Activated T-cell treated with anti-CD3 and anti-CD28 coated beads, Interleukin-2, amount 50 U/mL, for 24 hours (primary cell): ENCODE data around the gene TRPM3.

Source experiments
- DNase-seq: peaks from one replicate; pipeline ENCODE4 v3.0.0-alpha.2; 2020
- H3K27ac Mint-ChIP-seq: 2 replicates; pipeline ENCODE4 v1.8.0; 2020; ENCODE audit warnings: mild to moderate bottlenecking, mixed read lengths
- H3K27me3 Mint-ChIP-seq: 2 replicates; pipeline ENCODE4 v1.8.0; 2020; ENCODE audit warnings: mixed read lengths
- H3K36me3 Mint-ChIP-seq: 2 replicates; pipeline ENCODE4 v1.8.0; 2020; ENCODE audit warnings: low read depth, mixed read lengths
- H3K4me1 Mint-ChIP-seq: 2 replicates; pipeline ENCODE4 v1.8.0; 2020; ENCODE audit warnings: low read depth, mixed read lengths
- H3K4me3 Mint-ChIP-seq: 2 replicates; pipeline ENCODE4 v1.8.0; 2020; ENCODE audit warnings: mild to moderate bottlenecking, moderate library complexity, mixed read lengths
- H3K9me3 Mint-ChIP-seq: 2 replicates; pipeline ENCODE4 v1.8.0; 2020; ENCODE audit warnings: mixed read lengths

TRPM3 gene

DNA sequence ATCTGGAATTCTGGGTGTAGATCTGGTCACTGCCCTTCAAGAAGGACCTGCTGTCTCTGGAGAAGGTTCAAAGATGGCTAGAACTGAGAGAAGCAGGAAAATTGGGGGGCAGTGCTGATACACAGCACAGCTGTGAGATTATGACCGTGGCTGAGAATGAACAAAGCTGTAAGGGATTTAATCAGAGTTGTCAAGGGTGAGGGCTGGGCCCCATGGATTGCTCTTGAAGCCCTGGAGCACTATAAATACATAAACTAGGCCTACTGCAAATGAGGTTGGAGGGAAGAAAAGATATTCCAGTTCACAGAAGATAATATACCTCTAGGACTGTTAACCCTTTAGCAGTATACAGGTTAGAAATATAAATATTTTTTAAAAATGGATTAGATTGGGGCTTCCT lies 620.6 kb downstream of the TRPM3 start:
- H3K36me3 Mint-ChIP-seq, result no peaks in the 10 kb centered on the region
- no peak for DNase-seq
- no peak overlapping the region for H3K4me3 Mint-ChIP-seq
- peaks cover 7% of the 10 kb centered on the region for H3K4me1 Mint-ChIP-seq
- no peak overlapping the region for H3K27ac Mint-ChIP-seq
- H3K27me3 Mint-ChIP-seq, result no peaks in the 10 kb centered on the region
- H3K9me3 Mint-ChIP-seq, result no peaks in the 10 kb centered on the region

DNA sequence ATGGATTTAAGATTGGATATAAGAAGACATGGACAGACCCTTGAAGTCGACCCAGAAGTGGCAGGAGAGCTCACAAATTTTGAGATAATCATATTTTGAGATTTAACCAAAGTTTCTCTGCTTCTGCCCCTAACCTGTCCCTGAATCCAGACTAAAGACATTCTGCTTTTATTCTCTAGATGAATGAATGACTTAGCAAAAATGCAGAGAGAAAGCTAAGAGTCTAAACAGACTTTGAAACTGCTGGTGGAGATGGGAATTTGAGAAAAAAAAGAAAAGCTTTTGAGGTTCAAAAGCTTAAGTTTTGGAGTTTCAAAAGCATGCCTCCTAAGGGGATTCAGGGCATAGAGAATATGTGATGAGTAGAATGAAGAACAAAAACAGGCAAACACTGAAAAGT lies 621.8 kb downstream of the TRPM3 start:
- H3K27me3 Mint-ChIP-seq, result no peaks in the 10 kb centered on the region
- DNase-seq, result no peak
- no peak overlapping the region for H3K4me3 Mint-ChIP-seq
- no peaks in the 10 kb centered on the region for H3K36me3 Mint-ChIP-seq
- H3K27ac Mint-ChIP-seq, result no peak overlapping the region
- H3K4me1 Mint-ChIP-seq, result peaks cover 9% of the 10 kb centered on the region
- H3K9me3 Mint-ChIP-seq, result no peaks in the 10 kb centered on the region

DNA sequence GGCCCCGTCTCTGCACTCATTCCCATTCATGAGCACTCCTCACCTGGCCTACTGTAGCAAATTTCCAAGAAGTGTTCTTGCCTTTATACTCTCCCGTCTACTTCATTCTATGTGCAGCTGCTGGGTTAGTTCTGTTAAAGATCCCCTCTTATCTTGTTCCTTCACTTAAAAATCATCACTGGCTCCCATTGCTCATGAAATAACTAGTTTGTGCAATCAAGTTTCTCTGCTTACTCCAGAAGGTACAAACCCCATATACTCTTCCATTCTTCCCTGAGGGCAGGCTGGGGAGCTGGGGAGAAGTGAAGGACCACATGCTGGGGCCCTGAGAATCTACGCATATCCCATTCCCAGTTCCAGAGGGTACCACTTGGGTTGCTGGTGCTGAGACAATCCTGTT lies 622.6 kb downstream of the TRPM3 start:
- H3K4me3 Mint-ChIP-seq, result no peak overlapping the region
- DNase-seq, result no peak
- peaks cover 16% of the 10 kb centered on the region for H3K4me1 Mint-ChIP-seq
- H3K9me3 Mint-ChIP-seq, result no peaks in the 10 kb centered on the region
- no peak overlapping the region for H3K27ac Mint-ChIP-seq
- peaks cover 4% of the 10 kb centered on the region for H3K27me3 Mint-ChIP-seq
- no peaks in the 10 kb centered on the region for H3K36me3 Mint-ChIP-seq

DNA sequence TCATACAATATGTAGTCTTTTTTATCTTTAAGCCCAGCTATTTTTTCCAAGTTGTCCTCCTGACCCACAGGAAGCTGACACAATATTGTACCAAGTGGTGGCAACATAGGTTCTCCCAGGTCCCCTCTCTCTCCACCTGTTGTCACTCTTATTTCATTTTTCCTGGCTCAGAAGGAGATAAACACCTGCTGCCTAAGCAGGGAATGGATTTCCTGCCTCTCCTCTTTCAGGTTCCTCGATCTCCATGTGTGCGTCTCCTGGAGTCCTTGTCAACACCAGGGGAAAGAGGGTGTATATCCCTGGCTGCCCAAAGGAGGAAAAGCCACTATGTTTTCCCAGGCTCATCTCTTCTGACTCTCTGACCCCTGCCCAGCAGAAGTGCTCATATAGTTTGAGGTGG lies 625.2 kb downstream of the TRPM3 start:
- no peak for DNase-seq
- Mint-ChIP-seq H3K27me3 (peaks cover 4% of the 10 kb centered on the region), H3K4me3 (no peak overlapping the region), H3K4me1 (peaks cover 32% of the 10 kb centered on the region), H3K27ac (no peak overlapping the region), H3K9me3 (no peaks in the 10 kb centered on the region), H3K36me3 (no peaks in the 10 kb centered on the region)

DNA sequence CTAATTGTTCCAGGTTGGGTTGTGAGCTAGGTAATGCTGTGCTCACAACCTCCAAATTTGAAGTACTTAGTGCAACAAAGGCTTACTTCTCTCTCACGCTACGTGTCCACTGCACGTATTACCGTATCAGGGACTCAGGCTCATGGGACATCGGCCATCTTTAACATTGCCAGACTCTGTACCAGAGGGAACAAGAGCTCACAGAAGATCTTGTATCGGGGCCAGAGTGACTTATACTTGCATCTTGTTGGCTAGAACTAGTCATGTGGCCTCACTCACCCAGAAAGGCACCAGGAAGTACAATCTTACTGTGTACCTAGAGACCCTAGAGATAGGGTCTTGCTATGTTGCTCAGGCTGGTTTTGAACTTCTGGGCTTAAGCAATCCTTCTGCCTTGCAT lies 625.9 kb downstream of the TRPM3 start:
- H3K4me1 Mint-ChIP-seq, result peaks cover 32% of the 10 kb centered on the region
- H3K27ac Mint-ChIP-seq, result no peak overlapping the region
- no peaks in the 10 kb centered on the region for H3K9me3 Mint-ChIP-seq
- H3K27me3 Mint-ChIP-seq, result peaks cover 4% of the 10 kb centered on the region
- H3K36me3 Mint-ChIP-seq, result no peaks in the 10 kb centered on the region
- no peak overlapping the region for H3K4me3 Mint-ChIP-seq
- DNase-seq, result no peak

DNA sequence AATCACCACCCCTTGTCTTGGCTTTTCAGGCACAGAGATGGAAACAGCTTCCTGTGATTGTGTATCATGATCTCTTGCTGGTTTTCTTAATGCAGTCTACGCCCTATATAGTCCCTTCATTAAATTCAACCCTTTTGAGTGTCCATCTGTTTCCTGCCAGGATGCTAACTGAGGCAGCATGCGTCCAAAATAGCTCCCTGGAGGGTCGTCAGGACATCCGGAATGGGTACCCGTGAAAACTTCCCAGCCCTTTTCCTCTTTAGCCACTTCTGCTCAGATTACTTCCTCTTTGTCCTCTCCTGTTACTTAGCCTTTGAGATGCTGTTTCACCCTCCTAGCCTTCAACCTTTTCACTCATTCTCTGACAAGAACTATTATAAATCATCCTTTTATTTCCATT lies 627.2 kb downstream of the TRPM3 start:
- no peak for DNase-seq
- H3K27ac Mint-ChIP-seq, result no peak overlapping the region
- H3K36me3 Mint-ChIP-seq, result no peaks in the 10 kb centered on the region
- peaks cover 32% of the 10 kb centered on the region for H3K4me1 Mint-ChIP-seq
- H3K27me3 Mint-ChIP-seq, result peaks cover 4% of the 10 kb centered on the region
- H3K9me3 Mint-ChIP-seq, result no peaks in the 10 kb centered on the region
- no peak overlapping the region for H3K4me3 Mint-ChIP-seq

DNA sequence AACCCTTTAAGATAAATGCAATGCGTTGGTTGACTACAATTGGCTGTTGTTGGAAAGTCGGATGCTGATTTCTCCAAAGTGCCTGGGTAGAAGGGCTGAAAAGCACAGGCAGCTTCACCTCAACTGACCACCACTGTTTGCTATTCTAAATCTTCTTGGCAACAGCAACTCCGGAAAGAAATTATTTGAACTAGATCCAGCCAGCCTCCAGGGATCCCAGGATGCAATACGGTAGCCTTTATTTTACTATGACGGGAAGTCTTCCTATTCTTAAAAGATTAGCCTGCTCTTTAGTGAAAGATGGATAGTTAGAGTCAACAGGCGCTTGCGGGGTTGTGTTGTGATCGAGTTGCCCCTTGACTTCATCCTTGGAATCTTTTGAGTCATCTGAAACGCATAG lies 628.4 kb downstream of the TRPM3 start:
- H3K27ac Mint-ChIP-seq, result no peak overlapping the region
- no peak for DNase-seq
- H3K27me3 Mint-ChIP-seq, result peaks cover 4% of the 10 kb centered on the region
- no peaks in the 10 kb centered on the region for H3K9me3 Mint-ChIP-seq
- no peak overlapping the region for H3K4me3 Mint-ChIP-seq
- peaks cover 32% of the 10 kb centered on the region for H3K4me1 Mint-ChIP-seq
- no peaks in the 10 kb centered on the region for H3K36me3 Mint-ChIP-seq

DNA sequence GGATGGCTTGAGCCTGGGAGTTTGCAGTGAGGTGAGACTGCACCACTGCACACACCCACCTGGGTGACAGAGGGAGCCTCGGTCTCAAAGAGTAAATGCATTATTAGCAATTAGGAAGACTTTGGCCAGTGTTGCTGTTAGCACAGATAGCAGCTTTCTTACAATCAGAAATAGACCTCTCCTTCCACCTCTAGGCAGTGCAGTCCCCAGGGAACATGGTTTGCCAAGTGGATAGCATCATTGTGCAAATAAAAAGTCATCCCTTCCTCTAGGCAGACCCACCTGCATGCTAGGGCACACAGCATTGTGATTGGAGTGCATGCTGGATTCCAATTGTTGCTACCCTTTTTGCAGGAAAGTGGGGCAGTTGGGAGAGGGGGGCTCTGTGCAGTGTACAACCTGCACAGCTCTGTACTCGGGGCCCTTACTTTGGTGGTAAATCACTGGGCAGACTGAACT lies 629.1 kb downstream of the TRPM3 start:
- peaks cover 32% of the 10 kb centered on the region for H3K4me1 Mint-ChIP-seq
- H3K36me3 Mint-ChIP-seq, result no peaks in the 10 kb centered on the region
- peaks cover 4% of the 10 kb centered on the region for H3K27me3 Mint-ChIP-seq
- DNase-seq, result no peak
- H3K9me3 Mint-ChIP-seq, result no peaks in the 10 kb centered on the region
- no peak overlapping the region for H3K4me3 Mint-ChIP-seq
- H3K27ac Mint-ChIP-seq, result no peak overlapping the region

DNA sequence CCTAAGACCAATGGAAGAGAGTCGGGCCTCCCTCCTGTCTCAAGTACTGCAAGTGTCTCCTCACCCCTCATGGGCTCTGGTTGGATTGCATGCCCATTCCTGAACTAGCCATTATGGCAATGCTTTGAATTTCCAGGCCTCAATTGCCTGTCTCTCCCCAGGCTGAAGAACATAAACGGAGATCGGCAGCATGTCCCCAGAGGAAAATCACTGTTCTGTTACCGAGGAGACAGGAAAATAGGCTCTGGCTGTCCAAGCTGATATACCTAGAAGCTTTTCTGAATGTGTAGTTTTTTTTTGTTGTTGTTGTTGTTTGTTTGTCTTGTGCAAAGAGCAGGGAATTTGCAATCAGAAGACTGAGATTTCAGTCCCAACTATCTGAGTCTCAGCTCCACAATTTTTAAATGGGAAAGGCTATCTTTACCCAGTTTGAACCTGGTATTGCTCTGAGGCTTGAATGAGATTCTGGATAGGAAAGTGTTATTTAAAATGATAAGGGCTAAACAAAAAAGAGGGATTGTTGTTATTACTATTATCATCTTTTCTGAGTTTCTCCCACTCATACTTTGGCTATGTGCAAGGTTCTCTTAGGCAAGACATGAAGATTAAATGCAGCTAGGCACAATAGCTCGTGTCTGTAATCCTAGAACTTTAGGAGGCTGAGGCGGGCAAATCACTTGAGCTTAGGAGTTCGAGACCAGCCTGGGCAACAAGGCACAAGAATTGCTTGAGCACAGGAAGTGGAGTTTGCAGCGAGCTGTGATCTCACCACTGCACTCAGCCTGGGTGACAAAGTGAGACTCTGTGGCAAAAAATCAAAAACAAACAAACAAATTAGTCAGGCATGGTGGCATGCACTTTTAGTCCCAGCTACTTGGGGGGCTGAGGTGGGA lies 629.7 kb downstream of the TRPM3 start:
- Mint-ChIP-seq H3K4me1 (peaks cover 32% of the 10 kb centered on the region), H3K27ac (no peak overlapping the region), H3K27me3 (peaks cover 4% of the 10 kb centered on the region), H3K9me3 (no peaks in the 10 kb centered on the region), H3K36me3 (no peaks in the 10 kb centered on the region), H3K4me3 (no peak overlapping the region)
- no peak for DNase-seq

DNA sequence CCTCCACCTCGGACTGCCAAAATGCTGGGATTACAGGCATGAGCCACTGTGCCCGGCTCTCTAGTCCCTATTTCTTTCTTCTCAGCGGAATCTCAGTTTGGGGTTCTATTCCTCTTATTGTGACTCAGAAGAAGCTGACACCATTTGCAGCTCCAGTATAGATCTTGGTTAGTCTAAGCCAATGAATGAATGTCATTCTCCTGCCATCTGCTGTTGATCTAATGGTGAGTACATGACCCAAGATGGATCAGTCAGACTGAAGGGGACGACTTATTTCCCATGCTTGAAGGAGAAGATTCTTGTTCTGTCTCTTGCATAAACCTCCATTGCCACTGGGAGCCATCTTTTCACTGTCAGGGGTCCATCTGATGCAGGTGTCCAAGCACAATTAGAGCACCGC lies 630.9 kb downstream of the TRPM3 start:
- Mint-ChIP-seq H3K9me3 (no peaks in the 10 kb centered on the region), H3K27ac (no peak overlapping the region), H3K27me3 (peaks cover 4% of the 10 kb centered on the region), H3K36me3 (no peaks in the 10 kb centered on the region), H3K4me3 (no peak overlapping the region), H3K4me1 (peaks cover 30% of the 10 kb centered on the region)
- DNase-seq, result no peak

DNA sequence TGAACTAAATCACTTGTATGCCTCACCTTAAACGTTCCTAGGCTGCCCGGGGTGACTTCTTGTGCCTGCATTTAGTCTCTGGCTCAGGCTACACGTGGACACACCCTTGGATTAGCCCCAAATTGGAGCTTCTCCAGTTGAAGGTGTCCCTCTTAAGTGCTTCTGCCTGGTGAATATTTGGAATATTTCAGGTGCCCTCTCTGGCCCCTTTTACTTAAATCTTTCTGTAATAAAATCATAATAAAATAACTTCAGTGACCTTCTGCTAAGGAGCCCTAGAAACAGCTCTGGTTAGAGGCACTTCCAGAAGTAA lies 632.7 kb downstream of the TRPM3 start:
- H3K27me3 Mint-ChIP-seq, result no peaks in the 10 kb centered on the region
- H3K4me1 Mint-ChIP-seq, result peaks cover 24% of the 10 kb centered on the region
- H3K27ac Mint-ChIP-seq, result no peak overlapping the region
- no peak for DNase-seq
- no peak overlapping the region for H3K4me3 Mint-ChIP-seq
- H3K9me3 Mint-ChIP-seq, result no peaks in the 10 kb centered on the region
- no peaks in the 10 kb centered on the region for H3K36me3 Mint-ChIP-seq

DNA sequence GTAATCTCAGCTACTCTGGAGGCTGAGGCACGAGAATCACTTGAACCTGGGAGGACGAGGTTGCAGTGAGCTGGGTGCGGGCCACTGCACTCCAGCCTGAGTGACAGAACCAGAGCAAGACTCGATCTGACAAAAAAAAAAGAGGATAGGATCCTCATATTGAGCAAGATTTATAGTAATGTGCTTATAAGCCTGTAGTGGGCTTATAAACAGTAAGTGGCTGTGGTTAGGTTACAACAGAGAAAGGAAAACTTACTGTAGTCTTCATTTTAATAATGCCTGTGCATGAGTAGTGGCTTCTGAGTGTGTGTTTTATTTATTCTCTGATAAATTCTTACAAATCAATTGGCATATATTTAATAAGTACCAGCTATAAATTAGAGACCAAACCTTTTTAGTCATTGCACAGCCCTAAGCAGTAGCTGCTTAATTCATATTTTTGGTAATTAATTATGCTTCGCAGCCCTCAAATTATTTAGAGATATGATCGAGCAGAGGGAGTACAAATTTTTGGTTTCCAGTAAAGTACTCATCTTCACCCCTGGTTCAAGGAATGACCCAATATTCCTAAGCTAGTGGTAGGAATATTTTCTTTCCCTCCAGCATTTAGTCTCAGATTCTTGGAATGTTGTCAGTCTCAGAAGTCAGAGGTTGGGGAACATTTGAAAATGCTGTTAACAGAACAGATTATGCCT lies 633.2 kb downstream of the TRPM3 start:
- H3K4me3 Mint-ChIP-seq, result no peak overlapping the region
- peaks cover 24% of the 10 kb centered on the region for H3K4me1 Mint-ChIP-seq
- no peak overlapping the region for H3K27ac Mint-ChIP-seq
- H3K9me3 Mint-ChIP-seq, result no peaks in the 10 kb centered on the region
- no peaks in the 10 kb centered on the region for H3K36me3 Mint-ChIP-seq
- DNase-seq, result no peak
- no peaks in the 10 kb centered on the region for H3K27me3 Mint-ChIP-seq

DNA sequence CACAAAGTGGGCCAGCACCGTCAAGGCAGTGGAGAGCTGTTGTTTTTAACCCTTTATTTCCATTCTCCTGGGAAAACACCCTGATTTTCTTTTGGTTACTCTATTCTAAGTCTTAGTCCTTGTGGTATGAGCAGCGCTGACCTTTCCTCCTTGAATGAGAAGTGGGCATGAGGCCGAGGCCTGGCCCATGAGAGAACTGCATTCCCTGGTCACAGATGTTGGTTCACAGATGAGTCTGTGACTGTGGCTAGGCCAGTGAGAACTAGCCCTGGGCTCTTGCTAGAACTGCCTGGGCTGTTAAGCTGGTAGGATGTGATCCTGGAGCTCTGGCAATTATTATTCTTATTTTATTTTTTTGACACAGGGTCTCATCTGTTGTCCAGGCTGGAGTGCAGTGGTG lies 635.3 kb downstream of the TRPM3 start:
- peaks cover 12% of the 10 kb centered on the region for H3K4me1 Mint-ChIP-seq
- no peaks in the 10 kb centered on the region for H3K27me3 Mint-ChIP-seq
- no peak overlapping the region for H3K4me3 Mint-ChIP-seq
- H3K27ac Mint-ChIP-seq, result no peak overlapping the region
- no peaks in the 10 kb centered on the region for H3K9me3 Mint-ChIP-seq
- no peaks in the 10 kb centered on the region for H3K36me3 Mint-ChIP-seq
- DNase-seq, result no peak

DNA sequence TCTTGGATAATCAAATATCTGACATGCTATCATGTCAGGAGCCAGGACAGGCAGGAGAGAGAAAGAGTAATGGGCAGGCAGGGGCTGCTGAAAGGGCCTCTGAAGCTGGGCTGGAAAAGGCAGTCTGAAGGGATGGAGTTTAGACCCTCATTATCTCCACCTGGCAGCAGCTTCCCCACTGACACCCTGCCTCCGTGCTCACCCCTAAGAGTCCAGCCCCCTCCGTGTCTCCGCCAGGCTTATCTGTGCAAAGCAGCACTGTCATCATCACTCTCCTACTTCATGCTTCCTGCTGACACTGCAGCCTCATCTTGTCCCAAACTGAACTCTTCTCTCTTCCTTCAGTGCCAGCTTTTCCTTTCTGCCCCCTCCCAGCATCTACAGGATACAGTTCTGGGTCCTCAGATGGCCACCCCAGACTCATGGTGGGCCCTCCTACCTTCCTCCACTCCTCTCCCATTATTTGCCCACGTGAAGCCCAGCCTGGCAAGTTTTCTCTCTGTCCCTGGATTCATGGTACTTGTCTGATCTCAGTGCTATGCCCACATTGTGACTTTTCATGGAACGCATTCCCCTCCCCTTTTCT lies 636.1 kb downstream of the TRPM3 start:
- no peak overlapping the region for H3K4me3 Mint-ChIP-seq
- peak overlapping the region; percentile 2 for H3K27ac Mint-ChIP-seq

More for the DNA sequence above, 636.1 kb downstream of the TRPM3 start:
- DNase-seq, result no peak
- no peaks in the 10 kb centered on the region for H3K36me3 Mint-ChIP-seq
- H3K27me3 Mint-ChIP-seq, result no peaks in the 10 kb centered on the region
- peaks cover 12% of the 10 kb centered on the region for H3K4me1 Mint-ChIP-seq
- H3K9me3 Mint-ChIP-seq, result no peaks in the 10 kb centered on the region
